Measurements from ENCODE around the gene TACR2.
A peak's percentile ranks its signal among the peaks of the same experiment; 100 is the strongest.

The TACR2 gene

DNA sequence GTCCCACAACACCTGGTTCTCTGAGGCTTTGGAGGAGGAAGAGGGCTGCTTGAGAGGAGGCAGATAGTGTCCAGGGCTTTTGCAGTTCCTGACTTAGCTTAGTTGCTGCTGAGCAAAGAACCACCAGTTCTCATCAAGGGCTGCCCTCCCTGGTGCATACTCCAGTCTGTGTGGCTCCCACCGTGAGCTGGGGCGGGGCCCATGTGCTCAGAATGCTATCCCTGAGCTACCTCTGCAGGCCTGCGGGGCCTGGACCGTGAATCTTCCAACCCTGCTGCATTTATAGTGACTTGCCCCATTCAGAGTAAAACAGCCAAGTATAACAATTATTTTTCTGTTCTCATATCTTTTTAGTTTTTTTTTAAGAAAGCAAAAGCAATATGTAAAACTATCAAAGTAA lies 49.2 kb downstream of the TACR2 start:
- no peak for TF ChIP-seq CTCF (IDR thresholded peaks at IDR 0.05)
- Histone ChIP-seq H3K4me3 (no peak overlapping the region), H3K27ac (peak overlapping the region in 1 of 2 donors; percentile 97)
- DNase-seq (ENCODE audit: low spot score), result no peak

GRCh38 chr10:69366738-69367137 lies 50.0 kb downstream of the TACR2 start:
- TF ChIP-seq CTCF (IDR thresholded peaks at IDR 0.05), result no peak
- Histone ChIP-seq H3K27ac (peak overlapping the region in 1 of 2 donors; percentile 97), H3K4me3 (no peak overlapping the region)
- no peak for DNase-seq (ENCODE audit: low spot score)

GRCh38 chr10:69364232-69364940 lies 52.3 kb downstream of the TACR2 start:
- Histone ChIP-seq H3K27ac (peak overlapping the region; percentile 73 to 97), H3K4me3 (no peak overlapping the region)
- TF ChIP-seq CTCF (IDR thresholded peaks at IDR 0.05), result no peak
- DNase-seq (ENCODE audit: low spot score), result no peak

DNA sequence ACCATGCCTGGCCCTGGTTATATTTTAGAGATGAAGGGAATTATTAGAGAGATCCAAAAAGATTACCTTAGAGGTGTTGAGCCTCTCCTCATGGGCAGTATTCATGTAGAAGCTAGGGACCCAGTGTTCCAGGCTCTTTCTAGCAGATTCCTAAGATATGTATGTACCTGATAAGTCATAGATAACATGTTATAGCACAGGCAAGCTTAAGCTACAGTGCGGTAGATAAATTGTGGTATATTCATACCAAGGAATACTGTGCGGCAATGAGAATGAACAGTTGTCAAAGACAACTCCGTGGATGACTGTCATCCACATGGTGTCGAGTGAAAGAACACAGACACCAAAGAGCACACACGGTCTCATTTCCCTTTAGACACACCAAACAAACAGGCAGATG lies 53.1 kb downstream of the TACR2 start:
- TF ChIP-seq CTCF (IDR thresholded peaks at IDR 0.05), result no peak
- Histone ChIP-seq H3K27ac (peak overlapping the region; percentile 73 to 97), H3K4me3 (no peak overlapping the region)
- no peak for DNase-seq (ENCODE audit: low spot score)

- no peak for TF ChIP-seq CTCF (IDR thresholded peaks at IDR 0.05)
- Histone ChIP-seq H3K27ac (peak overlapping the region; percentile 73 to 97), H3K4me3 (no peak overlapping the region)
- peak; percentile 94 for DNase-seq (ENCODE audit: low spot score)
Observed at GRCh38 chr10:69362471-69362954, 54.2 kb downstream of the TACR2 start.

GRCh38 chr10:69361303-69361614 lies 55.5 kb downstream of the TACR2 start:
- DNase-seq (ENCODE audit: low spot score), result no peak
- Histone ChIP-seq H3K27ac (peak overlapping the region; percentile 73 to 97), H3K4me3 (peak overlapping the region; percentile 35)
- TF ChIP-seq CTCF (IDR thresholded peaks at IDR 0.05), result no peak

All from coronary artery (tissue), 2 donors.